ENCODE results near the gene GABRA1. TPM values are rescaled to one million over a fixed set of nuclear protein-coding genes. Genes with fewer than 3 reads are reported as not detected.

GABRA1 gene
- not detected in 2 replicates for total RNA-seq

GRCh38 chr5:161847941-161848391 is at the start of gene GABRA1:
Gene GABRA1, plus strand, starts transcription at chr5:161848120. Its CDS starts 2,691 bp downstream, at chr5:161850811.

Other genes starting within 250 kb of the GABRA1 start
- not detected in 2 replicates for gene GABRA6, start 162.4 kb upstream of the GABRA1 start, total RNA-seq
- not detected in 2 replicates for gene GABRG2, start 219.7 kb downstream of the GABRA1 start, total RNA-seq